Measurements from ENCODE around the gene UPK3A. TPM values are rescaled to one million over a fixed set of nuclear protein-coding genes. Genes with fewer than 3 reads are reported as not detected.
"Not testable (repeated sequence)": the region's sequence is repeated elsewhere in the genome, so short reads cannot be mapped to it uniquely, and the experiment has no call there.

UPK3A gene
- total RNA-seq, 2 donors from 2014 or later = 12.6 to 103 TPM

DNA sequence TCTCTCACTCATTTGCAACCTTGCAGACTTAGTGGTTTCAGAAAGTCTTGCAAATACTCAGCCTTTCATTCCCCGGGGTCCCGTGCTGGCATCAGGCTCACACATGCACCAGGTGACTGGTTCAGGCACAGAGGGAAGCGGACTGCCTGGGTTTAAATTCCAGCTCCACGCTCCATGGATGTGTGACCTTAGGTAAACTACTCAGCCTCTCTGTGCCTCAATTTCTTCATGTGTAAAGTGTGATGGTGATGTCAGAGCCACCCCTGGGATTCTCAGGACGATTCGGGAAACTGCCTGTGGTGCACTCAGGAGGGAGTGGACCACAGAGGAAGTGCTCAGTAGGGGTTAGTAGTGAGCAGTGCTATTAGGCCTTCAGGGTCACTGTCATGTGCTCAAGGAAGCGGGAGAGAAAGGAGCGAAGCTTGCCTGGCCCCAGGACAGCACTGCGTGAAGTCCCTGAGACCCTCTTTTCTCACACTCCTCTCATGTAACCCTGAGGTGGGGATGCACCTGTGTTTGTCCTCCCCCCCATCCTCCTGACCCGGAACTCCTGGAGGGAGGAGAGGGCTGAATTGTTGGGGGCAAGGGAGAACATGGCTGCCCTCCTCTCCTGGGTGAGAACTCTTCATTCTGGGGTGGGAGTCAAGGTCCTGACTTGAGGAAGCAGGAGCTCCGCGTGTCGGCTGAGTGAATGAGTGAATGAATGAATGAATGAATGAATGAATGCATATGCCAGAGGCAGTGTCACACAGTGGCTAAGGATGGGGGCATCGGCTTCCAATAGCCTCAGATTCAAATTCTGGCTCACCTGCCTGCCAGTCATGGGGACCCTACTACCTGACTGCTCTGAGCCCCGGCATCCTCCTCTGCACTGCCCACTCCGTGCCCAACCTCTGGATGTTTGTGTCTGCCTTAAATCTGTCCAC lies 14.4 kb upstream of the UPK3A start:
- no peak for DNase-seq (ENCODE audit: low spot score)
- H3K27me3 ChIP-seq (replicated peaks; ENCODE audit: insufficient read depth) = no peaks in the 10 kb centered on the region
- 80% methylated on average over 16 of the region's 16 CpGs for WGBS

DNA sequence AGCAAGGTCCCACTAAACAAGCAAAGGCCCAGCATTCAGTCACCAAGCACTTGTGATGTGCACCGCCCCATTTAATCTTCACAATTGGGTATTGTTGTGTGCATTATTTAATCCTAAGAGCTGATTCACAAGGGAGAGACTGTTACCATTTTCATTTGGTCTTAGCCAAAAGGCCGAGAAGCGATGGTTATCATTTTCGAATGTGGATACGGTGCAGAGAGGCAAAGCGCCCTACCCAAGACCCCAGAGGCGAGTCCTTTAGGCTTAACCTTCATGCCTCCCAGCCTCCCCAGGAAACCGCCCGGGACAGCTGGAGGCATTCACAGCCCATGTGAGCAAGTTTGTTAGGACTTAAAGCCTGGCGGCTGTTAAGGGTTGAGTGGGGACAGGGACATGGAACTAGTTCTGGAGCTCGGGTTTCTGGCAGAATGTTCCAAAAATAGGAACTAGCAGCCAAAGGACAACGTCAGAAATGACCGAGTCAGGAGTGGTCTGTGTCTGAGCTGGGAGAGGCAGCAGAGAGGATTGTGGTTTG lies 13.0 kb upstream of the UPK3A start:
- DNase-seq (ENCODE audit: low spot score) = no peak
- H3K27me3 ChIP-seq (replicated peaks; ENCODE audit: insufficient read depth) = no peaks in the 10 kb centered on the region
- H3K4me1 ChIP-seq (replicated peaks) = peaks cover 11% of the 10 kb centered on the region
- peak overlapping the region; percentile 76 to 83 for H3K27ac ChIP-seq
- H3K9me3 ChIP-seq = no peaks in the 10 kb centered on the region
- intact Hi-C loops (cut with DNase I) = no loop called here
- H3K36me3 ChIP-seq = no peaks in the 10 kb centered on the region
- H3K4me3 ChIP-seq = no peak overlapping the region
- 31% methylated on average over 13 of the region's 13 CpGs for WGBS
- TF ChIP-seq, protein P1, sequence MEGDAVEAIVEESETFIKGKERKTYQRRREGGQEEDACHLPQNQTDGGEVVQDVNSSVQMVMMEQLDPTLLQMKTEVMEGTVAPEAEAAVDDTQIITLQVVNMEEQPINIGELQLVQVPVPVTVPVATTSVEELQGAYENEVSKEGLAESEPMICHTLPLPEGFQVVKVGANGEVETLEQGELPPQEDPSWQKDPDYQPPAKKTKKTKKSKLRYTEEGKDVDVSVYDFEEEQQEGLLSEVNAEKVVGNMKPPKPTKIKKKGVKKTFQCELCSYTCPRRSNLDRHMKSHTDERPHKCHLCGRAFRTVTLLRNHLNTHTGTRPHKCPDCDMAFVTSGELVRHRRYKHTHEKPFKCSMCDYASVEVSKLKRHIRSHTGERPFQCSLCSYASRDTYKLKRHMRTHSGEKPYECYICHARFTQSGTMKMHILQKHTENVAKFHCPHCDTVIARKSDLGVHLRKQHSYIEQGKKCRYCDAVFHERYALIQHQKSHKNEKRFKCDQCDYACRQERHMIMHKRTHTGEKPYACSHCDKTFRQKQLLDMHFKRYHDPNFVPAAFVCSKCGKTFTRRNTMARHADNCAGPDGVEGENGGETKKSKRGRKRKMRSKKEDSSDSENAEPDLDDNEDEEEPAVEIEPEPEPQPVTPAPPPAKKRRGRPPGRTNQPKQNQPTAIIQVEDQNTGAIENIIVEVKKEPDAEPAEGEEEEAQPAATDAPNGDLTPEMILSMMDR (IDR thresholded peaks at IDR 0.05) = no peak
- TF ChIP-seq POLR2AphosphoS5 (IDR thresholded peaks at IDR 0.05) (peak; percentile 47), POLR2A (IDR thresholded peaks at IDR 0.05) (no peak)

More for the DNA sequence above, 14.4 kb upstream of the UPK3A start:
- Histone ChIP-seq H3K9me3 (no peaks in the 10 kb centered on the region), H3K4me1 (replicated peaks) (peaks cover 11% of the 10 kb centered on the region), H3K4me3 (peak overlapping the region in 1 of 2 donors; percentile 52), H3K27ac (peak overlapping the region; percentile 6 to 83), H3K36me3 (no peaks in the 10 kb centered on the region)
- intact Hi-C loops (cut with DNase I) = no loop called here
- TF ChIP-seq POLR2AphosphoS5 (IDR thresholded peaks at IDR 0.05) (no peak), POLR2A (IDR thresholded peaks at IDR 0.05) (no peak)
- TF ChIP-seq, protein P1 (IDR thresholded peaks at IDR 0.05) = no peak

DNA sequence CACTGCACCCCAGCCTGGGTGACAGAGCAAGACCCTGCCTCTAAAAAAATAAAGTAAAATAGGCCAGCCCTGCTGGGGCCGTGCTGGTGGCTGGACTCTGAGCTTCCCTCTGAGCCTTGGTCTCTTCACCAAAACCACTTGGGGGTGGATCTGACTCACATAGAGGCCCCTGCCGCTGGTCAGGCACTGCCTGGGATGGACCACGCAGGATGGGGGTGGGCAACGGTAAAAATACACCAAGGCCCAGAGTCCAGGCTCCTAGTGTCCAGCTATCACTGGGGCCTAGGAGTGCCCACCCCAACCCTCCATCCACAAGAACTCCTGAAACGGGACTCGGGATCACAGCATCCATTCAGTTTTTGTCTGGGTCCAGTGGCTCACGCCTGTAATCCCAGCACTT lies 12.3 kb upstream of the UPK3A start:
- no peaks in the 10 kb centered on the region for H3K36me3 ChIP-seq
- intact Hi-C loops (cut with DNase I) = no loop called here
- DNase-seq (ENCODE audit: low spot score) = no peak
- H3K4me3 ChIP-seq = no peak overlapping the region
- peaks cover 11% of the 10 kb centered on the region for H3K4me1 ChIP-seq (replicated peaks)
- no peaks in the 10 kb centered on the region for H3K9me3 ChIP-seq
- no peak for TF ChIP-seq POLR2AphosphoS5 (IDR thresholded peaks at IDR 0.05)
- TF ChIP-seq, protein P1 (IDR thresholded peaks at IDR 0.05) = no peak
- TF ChIP-seq POLR2A (IDR thresholded peaks at IDR 0.05) = no peak
- H3K27ac ChIP-seq = peak overlapping the region; percentile 76 to 83
- H3K27me3 ChIP-seq (replicated peaks; ENCODE audit: insufficient read depth) = no peaks in the 10 kb centered on the region
- WGBS = 92% methylated on average over 7 of the region's 7 CpGs

DNA sequence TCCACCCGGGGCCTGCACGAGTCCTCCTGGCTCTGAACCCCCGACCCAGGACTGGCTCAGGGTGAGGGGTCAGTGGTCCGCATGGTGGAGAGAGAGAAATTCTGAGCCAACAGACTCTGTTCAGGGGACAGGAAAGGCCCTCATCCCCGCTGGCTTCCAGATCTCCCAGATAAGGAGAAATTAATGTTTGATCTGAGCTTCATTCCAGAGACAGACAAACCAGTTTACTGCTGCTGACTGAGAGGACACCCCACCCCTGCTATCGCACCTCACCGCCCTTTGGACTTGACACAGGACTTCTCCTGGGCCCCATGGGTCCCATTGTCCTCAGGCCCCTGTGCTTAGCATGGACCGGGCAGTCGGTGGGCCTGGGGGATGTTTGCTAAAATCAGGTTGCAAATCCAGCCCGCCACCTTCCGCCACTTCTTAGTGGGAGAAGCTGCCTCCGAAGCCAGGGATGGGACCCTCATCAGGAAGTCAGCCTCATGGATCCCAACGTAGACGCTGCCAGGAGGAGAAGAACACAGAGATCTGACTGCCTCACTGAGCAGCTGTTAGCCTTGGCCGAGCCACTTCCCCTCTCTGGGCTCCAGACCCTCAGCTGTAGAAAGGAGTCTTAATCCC lies 11.2 kb upstream of the UPK3A start:
- H3K4me3 ChIP-seq = no peak overlapping the region
- 45% methylated on average over 15 of the region's 15 CpGs for WGBS
- TF ChIP-seq POLR2A (IDR thresholded peaks at IDR 0.05) (no peak), POLR2AphosphoS5 (IDR thresholded peaks at IDR 0.05) (peak; percentile 7)
- H3K27ac ChIP-seq = peak overlapping the region; percentile 76 to 83
- H3K9me3 ChIP-seq = no peaks in the 10 kb centered on the region
- H3K36me3 ChIP-seq = no peaks in the 10 kb centered on the region
- H3K4me1 ChIP-seq (replicated peaks) = peaks cover 11% of the 10 kb centered on the region
- no peaks in the 10 kb centered on the region for H3K27me3 ChIP-seq (replicated peaks; ENCODE audit: insufficient read depth)
- no peak for DNase-seq (ENCODE audit: low spot score)
- intact Hi-C loops (cut with DNase I) = no loop called here

DNA sequence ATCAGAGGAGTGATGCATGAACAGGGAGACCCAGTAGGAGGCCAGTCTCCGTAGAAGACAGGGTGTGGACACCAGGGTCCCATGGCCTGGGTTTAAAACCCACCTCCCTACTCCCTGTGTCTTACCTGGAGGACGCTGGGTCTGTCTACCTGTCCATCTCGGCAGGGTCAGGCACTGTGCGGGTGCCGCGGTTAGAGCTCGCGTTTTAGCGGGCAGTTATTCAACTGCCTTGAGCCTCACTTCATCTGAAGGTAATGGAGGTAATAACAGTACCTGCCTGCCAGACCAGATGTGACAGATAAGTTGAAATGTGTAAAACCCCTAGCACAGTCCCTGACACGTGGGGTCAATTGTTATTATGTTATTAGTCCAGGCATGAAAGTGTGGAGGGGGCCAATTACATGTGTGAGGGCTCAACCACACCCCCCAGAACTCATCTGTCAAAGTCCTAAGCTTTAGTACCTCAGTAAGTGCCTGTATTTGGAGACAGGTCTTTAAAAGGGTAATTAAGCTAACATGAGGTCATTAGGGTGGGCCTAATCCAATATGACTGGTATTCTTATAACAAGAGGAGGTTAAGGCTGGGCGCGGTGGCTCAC lies 8.1 kb upstream of the UPK3A start:
- no peak for TF ChIP-seq POLR2AphosphoS5 (IDR thresholded peaks at IDR 0.05)
- TF ChIP-seq, protein P1 (IDR thresholded peaks at IDR 0.05) = no peak
- no peak for TF ChIP-seq POLR2A (IDR thresholded peaks at IDR 0.05)
- H3K4me1 ChIP-seq (replicated peaks) = peaks cover 7% of the 10 kb centered on the region
- H3K9me3 ChIP-seq = no peaks in the 10 kb centered on the region
- intact Hi-C loops (cut with DNase I) = no loop called here
- H3K36me3 ChIP-seq = no peaks in the 10 kb centered on the region
- H3K27me3 ChIP-seq (replicated peaks; ENCODE audit: insufficient read depth) = no peaks in the 10 kb centered on the region
- no peak for DNase-seq (ENCODE audit: low spot score)
- H3K4me3 ChIP-seq = no peak overlapping the region
- WGBS = 75% methylated on average over 12 of the region's 12 CpGs
- no peak overlapping the region for H3K27ac ChIP-seq

DNA sequence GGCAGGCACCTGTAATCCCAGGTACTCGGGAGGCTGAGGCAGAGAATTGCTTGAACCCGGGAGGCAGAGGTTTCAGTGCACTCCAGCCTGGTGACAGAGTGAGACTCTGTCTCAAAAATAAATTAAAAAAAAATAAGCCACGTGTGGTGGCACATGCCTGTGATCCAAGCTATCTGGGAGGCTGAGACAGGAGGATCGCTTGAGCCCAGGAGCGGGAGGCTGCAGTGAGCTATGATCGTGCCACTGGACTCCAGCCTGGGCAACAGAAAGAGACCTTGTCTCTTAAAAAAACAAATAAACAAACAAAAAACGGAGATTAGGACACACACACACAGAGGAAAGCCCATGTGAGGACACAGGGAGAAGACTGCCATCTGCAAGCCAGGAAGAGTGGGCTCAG lies 7.0 kb upstream of the UPK3A start:
- H3K36me3 ChIP-seq; H3K27me3 ChIP-seq (replicated peaks; ENCODE audit: insufficient read depth); H3K4me1 ChIP-seq (replicated peaks); H3K9me3 ChIP-seq; H3K4me3 ChIP-seq; intact Hi-C loops (cut with DNase I); DNase-seq (ENCODE audit: low spot score); H3K27ac ChIP-seq: not testable (repeated sequence)
- 86% methylated on average over 7 of the region's 7 CpGs for WGBS
